IMR-90 (cell line): ENCODE data around the gene MTCP1. TPM values are rescaled to one million over a fixed set of nuclear protein-coding genes. Genes with fewer than 3 reads are reported as not detected.

Experiments used
- ATAC-seq: fragments of 200-7000 bp; cut with Tn5 transposase; 2 replicates; pipeline ENCODE4 v1.9.1; 2020; ENCODE audit warnings: low read depth, mild to moderate bottlenecking, moderate library complexity
- BruUV-seq: library from RNA; stranded (reverse); fragments of 400-500 nt; replicated peaks from 2 replicates; lab custom pipeline; 2021; lab: Mats Ljungman, UMichigan
- CTCF ChIA-PET: fragments of 300-600 bp; formaldehyde crosslinking; extraction: SDS; loops from one replicate; lab custom pipeline; 2021; ENCODE audit warnings: antibody characterized with exemption; lab: Yijun Ruan, JAX
- POLR2A ChIA-PET: fragments of 300-600 bp; sonication (Branson Sonifier 250); formaldehyde crosslinking; loops from one replicate; lab custom pipeline; 2022; ENCODE audit warnings: antibody characterized with exemption; ENCODE audit not compliant: unreplicated experiment; lab: Charles Lee
- DNase-seq: peaks from one replicate; pipeline ENCODE4 v3.0.0; 2013
- H2AFZ ChIP-seq: replicated peaks from 2 replicates; pipeline ENCODE3; 2013; ENCODE audit warnings: low read length, mild to moderate bottlenecking; ENCODE audit not compliant: poor library complexity
- H2AK5ac ChIP-seq: 2 replicates; pipeline ENCODE4 v1.6.1; 2013; ENCODE audit warnings: low read depth, low read length, inconsistent platforms
- H2AK9ac ChIP-seq: replicated peaks from 2 replicates; pipeline ENCODE3; 2013; ENCODE audit warnings: mild to moderate bottlenecking, low read depth, low read length, moderate library complexity; ENCODE audit not compliant: poor library complexity
- H2BK120ac ChIP-seq: 2 replicates; pipeline ENCODE4 v1.6.1; 2013; ENCODE audit warnings: low read depth, low read length, inconsistent platforms
- H2BK15ac ChIP-seq: 3 replicates; pipeline ENCODE4 v1.6.1; 2013; ENCODE audit warnings: low read depth, low read length, inconsistent platforms
- H2BK20ac ChIP-seq: 2 replicates; pipeline ENCODE4 v1.6.1; 2013; ENCODE audit warnings: low read depth, mild to moderate bottlenecking, inconsistent platforms, low read length, moderate library complexity
- H2BK5ac ChIP-seq: 2 replicates; pipeline ENCODE4 v1.6.1; 2013; ENCODE audit warnings: mild to moderate bottlenecking, low read depth, low read length, inconsistent platforms; ENCODE audit not compliant: poor library complexity, severe bottlenecking
- H3K14ac ChIP-seq: replicated peaks from 2 replicates; pipeline ENCODE4 v1.6.1; 2013; ENCODE audit warnings: low read depth, low read length, inconsistent platforms
- H3K18ac ChIP-seq: 2 replicates; pipeline ENCODE4 v1.6.1; 2013; ENCODE audit warnings: low read depth, low read length, control low read depth
- H3K23ac ChIP-seq: 2 replicates; pipeline ENCODE4 v1.6.1; 2013; ENCODE audit warnings: low read depth, low read length, inconsistent platforms
- H3K27ac ChIP-seq: 2 replicates; pipeline ENCODE4 v1.5.1; 2013; ENCODE audit warnings: mild to moderate bottlenecking, control low read depth, low read length; ENCODE audit not compliant: insufficient read depth
- H3K27me3 ChIP-seq: 2 replicates; pipeline ENCODE4 v1.6.1; 2013; ENCODE audit warnings: low read length; ENCODE audit not compliant: control insufficient read depth, insufficient read depth
- H3K36me3 ChIP-seq: 2 replicates; pipeline ENCODE4 v1.6.1; 2013; ENCODE audit warnings: low read length, mixed read lengths; ENCODE audit not compliant: control insufficient read depth, insufficient read depth
- H3K4ac ChIP-seq: 2 replicates; pipeline ENCODE4 v1.6.1; 2013; ENCODE audit warnings: low read depth, low read length, inconsistent platforms
- H3K4me1 ChIP-seq: 2 replicates; pipeline ENCODE4 v1.6.1; 2013; ENCODE audit warnings: low read length, mixed read lengths; ENCODE audit not compliant: control insufficient read depth, insufficient read depth
- H3K4me2 ChIP-seq: 2 replicates; pipeline ENCODE4 v1.6.1; 2013; ENCODE audit warnings: low read depth, mild to moderate bottlenecking, control low read depth, low read length, moderate library complexity
- H3K4me3 ChIP-seq: 2 replicates; pipeline ENCODE4 v1.5.1; 2013; ENCODE audit warnings: low read depth, mild to moderate bottlenecking, control low read depth, low read length, moderate library complexity; ENCODE audit not compliant: insufficient read depth
- H3K56ac ChIP-seq: 2 replicates; pipeline ENCODE4 v1.6.1; 2013; ENCODE audit warnings: low read length, inconsistent platforms; ENCODE audit not compliant: insufficient read depth; ENCODE audit errors: extremely low read depth
- H3K79me1 ChIP-seq, 2 experiments: 2 replicates each; pipeline ENCODE4 v1.6.1; 2013; ENCODE audit warnings: low read length in 2 of 2, inconsistent platforms in 1 of 2, low read depth in 1 of 2
- H3K9ac ChIP-seq: 2 replicates; pipeline ENCODE4 v1.6.1; 2013; ENCODE audit warnings: low read depth, low read length, control low read depth
- H3K9me1 ChIP-seq: 2 replicates; pipeline ENCODE4 v1.6.1; 2013; ENCODE audit warnings: low read length, inconsistent platforms; ENCODE audit not compliant: insufficient read depth
- H3K9me3 ChIP-seq: 2 replicates; pipeline ENCODE4 v1.6.1; 2013; ENCODE audit warnings: low read length; ENCODE audit not compliant: control insufficient read depth, insufficient read depth
- H4K20me1 ChIP-seq: 2 replicates; pipeline ENCODE4 v1.6.1; 2013; ENCODE audit warnings: low read length, inconsistent platforms; ENCODE audit not compliant: insufficient read depth
- H4K5ac ChIP-seq: 2 replicates; pipeline ENCODE4 v1.6.1; 2013; ENCODE audit warnings: mild to moderate bottlenecking, low read depth, low read length, control low read depth
- H4K8ac ChIP-seq, 2 experiments: 2 replicates each; pipeline ENCODE4 v1.6.1; 2013; ENCODE audit warnings: low read depth in 2 of 2, low read length in 2 of 2, control low read depth in 1 of 2, inconsistent platforms in 1 of 2
- H4K91ac ChIP-seq: 2 replicates; pipeline ENCODE4 v1.6.1; 2013; ENCODE audit warnings: low read depth, low read length, inconsistent platforms; ENCODE audit not compliant: insufficient read depth
- BHLHE40 ChIP-seq: fragments of 150-350 bp; IDR thresholded peaks from 2 replicates; pipeline ENCODE4 v1.6.1; 2016; ENCODE audit warnings: mild to moderate bottlenecking, low read depth, low read length
- CEBPB ChIP-seq: IDR thresholded peaks from 2 replicates; pipeline ENCODE4 v1.6.1; 2012; ENCODE audit warnings: low read depth, low read length, improper control_type of control experiment
- CHD1 ChIP-seq: IDR thresholded peaks from 2 replicates; pipeline ENCODE4 v1.6.1; 2012; ENCODE audit warnings: low read depth, low read length, improper control_type of control experiment
- CTCF ChIP-seq: conservative IDR thresholded peaks from 2 replicates; pipeline ENCODE4 v1.5.1; 2012; ENCODE audit warnings: mild to moderate bottlenecking, low read depth, low read length, improper control_type of control experiment
- ELK1 ChIP-seq: fragments of 150-350 bp; IDR thresholded peaks from 2 replicates; pipeline ENCODE4 v1.6.1; 2016; ENCODE audit warnings: low read depth, mild to moderate bottlenecking, low read length, moderate library complexity, borderline replicate concordance
- FOS ChIP-seq: fragments of 150-350 bp; IDR thresholded peaks from 2 replicates; pipeline ENCODE4 v1.6.1; 2016; ENCODE audit warnings: low read depth, low read length
- MAFK ChIP-seq: IDR thresholded peaks from 2 replicates; pipeline ENCODE4 v1.6.1; 2012; ENCODE audit warnings: low read depth, low read length, improper control_type of control experiment
- MAZ ChIP-seq: IDR thresholded peaks from 2 replicates; pipeline ENCODE4 v1.6.1; 2012; ENCODE audit warnings: low read depth, mild to moderate bottlenecking, low read length, improper control_type of control experiment, moderate library complexity, borderline replicate concordance
- NFE2L2 ChIP-seq: fragments of 150-350 bp; IDR thresholded peaks from 2 replicates; pipeline ENCODE4 v1.6.1; 2016; ENCODE audit warnings: low read depth, mild to moderate bottlenecking, low read length
- RAD21 ChIP-seq: IDR thresholded peaks from 2 replicates; pipeline ENCODE4 v1.6.1; 2012; ENCODE audit warnings: low read length, improper control_type of control experiment
- RCOR1 ChIP-seq: IDR thresholded peaks from 2 replicates; pipeline ENCODE4 v1.6.1; 2012; ENCODE audit warnings: mild to moderate bottlenecking, low read length, improper control_type of control experiment; ENCODE audit not compliant: insufficient replicate concordance
- SMC3 ChIP-seq: fragments of 150-350 bp; IDR thresholded peaks from 2 replicates; pipeline ENCODE4 v1.6.1; 2016; ENCODE audit warnings: low read depth, mild to moderate bottlenecking, antibody characterized with exemption, low read length, moderate library complexity
- USF2 ChIP-seq: fragments of 150-350 bp; IDR thresholded peaks from 2 replicates; pipeline ENCODE4 v1.6.1; 2017; ENCODE audit warnings: mild to moderate bottlenecking, antibody characterized with exemption, low read length, low read depth
- WGBS, 2 experiments: methylation state at CpG; one replicate each; pipeline versions ENCODE4 v1.1.5 to v1.1.7; 2013; ENCODE audit warnings: missing lambda C conversion rate in 2 of 2; ENCODE audit not compliant: insufficient read length in 1 of 2; ENCODE audit errors: extremely low coverage in 2 of 2; 5-methylcytosine and 5-hydroxymethylcytosine counted together
- dilution Hi-C: fragments of 300-500 bp; cut with HindIII; formaldehyde crosslinking; loops from one replicate; pipeline ENCODE4 v1.14.3; 2018; ENCODE audit warnings: low sequenced_read_pairs; ENCODE audit not compliant: unreplicated experiment
- in situ Hi-C: fragments of 300-500 bp; cut with MboI; formaldehyde crosslinking; loops from 3 replicates; pipeline ENCODE4 v1.14.3; 2019; ENCODE audit warnings: low sequenced_read_pairs, inconsistent platforms, mixed read lengths
- intact Hi-C: fragments of 100-400 bp; cut with micrococcal nuclease; formaldehyde crosslinking; loops from 2 replicates; pipeline ENCODE4 v1.10.0; 2022
- polyA plus RNA-seq, 3 experiments: library from polyadenylated mRNA; depleted of rRNA; stranded (reverse); fragments of >200 nt; gene quantifications; 2 replicates each; pipeline ENCODE4 v1.2.3, GENCODE V29; 2012; ENCODE audit warnings: low replicate concordance in 1 of 3
- total RNA-seq: library from RNA; depleted of rRNA; stranded (reverse); fragments of >200 nt; gene quantifications from 2 replicates; pipeline ENCODE4 v1.2.3, GENCODE V29; 2012

Gene MTCP1
- total and polyA plus RNA-seq, 2 of the 4 experiments (the other 2 are of a cell fraction): 0.54 to 4.2 TPM

- Histone ChIP-seq H3K18ac (no peak overlapping the region), H4K91ac (no peak overlapping the region), H4K5ac (no peak overlapping the region), H2BK15ac (no peak overlapping the region), H3K9me1 (no peaks in the 10 kb centered on the region), H2BK120ac (no peak overlapping the region), H3K14ac (no peak overlapping the region), H2AK5ac (no peak overlapping the region), H3K4me2 (no peak overlapping the region), H3K36me3 (peaks cover 2% of the 10 kb centered on the region; the same call in 1 of the 2 replicates), H3K9me3 (no peaks in the 10 kb centered on the region), H4K20me1 (no peaks in the 10 kb centered on the region), H2BK5ac (no peak overlapping the region), H3K56ac (no peak overlapping the region), H3K4ac (no peak overlapping the region), H3K23ac (no peak overlapping the region), H3K27ac (no peak overlapping the region), H3K79me1 (no peaks in the 10 kb centered on the region), H3K4me3 (no peak overlapping the region), H4K8ac (no peak overlapping the region), H3K4me1 (no peaks in the 10 kb centered on the region), H2BK20ac (no peak overlapping the region), H2AFZ (no peak overlapping the region), H3K9ac (no peak overlapping the region), H2AK9ac (no peak overlapping the region), H3K27me3 (no peaks in the 10 kb centered on the region)
- ChIA-PET CTCF (no interaction called here), POLR2A (no interaction called here)
- no peak for TF ChIP-seq USF2
- no peak for TF ChIP-seq CHD1
- no peak for TF ChIP-seq FOS
- TF ChIP-seq RAD21: no peak
- TF ChIP-seq BHLHE40: no peak
- TF ChIP-seq CEBPB: no peak
- no peak for TF ChIP-seq ELK1
- TF ChIP-seq MAFK: no peak
- TF ChIP-seq MAZ: no peak
- TF ChIP-seq NFE2L2: no peak
- TF ChIP-seq CTCF: no peak
- TF ChIP-seq RCOR1: no peak
- TF ChIP-seq SMC3: no peak
- WGBS, 2 experiments: 60% methylated on average over 1 of the region's 5 CpGs; no CpG with 5 or more reads in 1 of the 2 experiments
- dilution Hi-C loops: no loop called here
- DNase-seq (no peak), ATAC-seq (no peak)
- in situ Hi-C loops: no loop called here
- no TSS peak for BruUV-seq
- intact Hi-C loops: no loop called here
These were observed 18.0 kb downstream of the MTCP1 start for GRCh38 chrX:155052738-155053498.
